K562 (cell line): ENCODE measurements around the gene TXNDC8. TPM values are rescaled to one million over a fixed set of nuclear protein-coding genes. Genes with fewer than 3 reads are reported as not detected.

Experiments
- ATAC-seq: fragments of 200-7000 bp; cut with Tn5 transposase; 3 replicates; pipeline ENCODE4 v1.9.1; 2020; ENCODE audit warnings: moderate library complexity
- BruUV-seq: library from RNA; stranded (reverse); fragments of 400-500 nt; replicated peaks from 2 replicates; lab custom pipeline; 2021; lab: Mats Ljungman, UMichigan
- CTCF ChIA-PET: fragments of 300-600 bp; formaldehyde crosslinking; extraction: SDS; loops from one replicate; lab custom pipeline; 2021; ENCODE audit warnings: low intra/inter-chr PET ratio; lab: Yijun Ruan, JAX
- POLR2A ChIA-PET: fragments of 300-600, 350-650 bp; sonication (Branson Sonifier 250); formaldehyde crosslinking; extraction: SDS; loops from one replicate; lab custom pipeline; 2021; ENCODE audit warnings: antibody characterized with exemption, inconsistent platforms; lab: Yijun Ruan, JAX
- DNase-seq, 4 experiments: peaks; one replicate each; pipeline versions ENCODE4 v3.0.0 to v3.0.0-alpha.2; 2011 to 2018; ENCODE audit warnings: low spot score in 3 of 4, mixed read lengths in 3 of 4; ENCODE audit errors: extremely low read depth in 1 of 4
- FAIRE-seq: peaks from 2 replicates; lab custom pipeline; 2011; peaks lifted over from hg19 to GRCh38; lab: Jason Lieb, UNC
- H2AFZ ChIP-seq: 2 replicates; pipeline ENCODE4 v1.6.0; 2011; ENCODE audit warnings: low read depth, low read length, control low read depth, inconsistent platforms
- H3K27ac ChIP-seq: fragments of 200-600 bp; 3 replicates; pipeline ENCODE4 v1.8.0; 2011; ENCODE audit warnings: low read depth, mild to moderate bottlenecking, control low read depth, inconsistent platforms, low read length, moderate library complexity, mixed read lengths; ENCODE audit errors: extremely low read depth
- H3K27me3 ChIP-seq, 2 experiments: fragments of 300-600 bp in 1 of 2; 2 replicates in 1 of 2; 3 replicates in 1 of 2; pipeline versions ENCODE4 v1.6.0 to v1.8.0; 2011; ENCODE audit warnings: inconsistent platforms in 2 of 2, low read length in 2 of 2, mild to moderate bottlenecking in 1 of 2, mixed read lengths in 1 of 2, moderate library complexity in 1 of 2; ENCODE audit not compliant: control insufficient read depth in 2 of 2, insufficient read depth in 2 of 2
- H3K36me3 ChIP-seq: fragments of 300-600 bp; 3 replicates; pipeline ENCODE4 v1.8.0; 2011; ENCODE audit warnings: mild to moderate bottlenecking, low read length, inconsistent platforms; ENCODE audit not compliant: control insufficient read depth, insufficient read depth
- H3K4me1 ChIP-seq, 2 experiments: fragments of 200-600 bp in 1 of 2; replicated peaks in 1 of 2; 2 replicates in 1 of 2; 3 replicates in 1 of 2; pipeline versions ENCODE4 v1.5.1 to v1.8.0; 2011; ENCODE audit warnings: inconsistent platforms in 2 of 2, low read length in 2 of 2, mild to moderate bottlenecking in 1 of 2, mixed read lengths in 1 of 2, moderate library complexity in 1 of 2; ENCODE audit not compliant: control insufficient read depth in 2 of 2, insufficient read depth in 2 of 2
- H3K4me2 ChIP-seq: 2 replicates; pipeline ENCODE4 v1.6.1; 2011; ENCODE audit warnings: low read length, control low read depth, inconsistent platforms, mixed read lengths; ENCODE audit not compliant: insufficient read depth
- H3K4me3 ChIP-seq: fragments of 200-600 bp; sonication (generic), shearing (Covaris generic); 2 replicates; pipeline ENCODE4 v1.5.1; 2016; ENCODE audit warnings: control low read depth, inconsistent platforms
- H3K79me2 ChIP-seq: fragments of 200-600 bp; 3 replicates; pipeline ENCODE4 v1.8.0; 2011; ENCODE audit warnings: low read length, inconsistent platforms; ENCODE audit not compliant: control insufficient read depth, insufficient read depth
- H3K9ac ChIP-seq, 2 experiments: 2 replicates each; pipeline versions ENCODE4 v1.6.0 to v1.6.1; 2011; ENCODE audit warnings: low read depth in 2 of 2, low read length in 2 of 2, control low read depth in 1 of 2, inconsistent platforms in 1 of 2, mild to moderate bottlenecking in 1 of 2, mixed read lengths in 1 of 2; ENCODE audit not compliant: insufficient read depth in 1 of 2
- H3K9me1 ChIP-seq: one replicate; pipeline ENCODE4 v1.6.0; 2011; ENCODE audit warnings: inconsistent platforms, mild to moderate bottlenecking, low read length, moderate library complexity; ENCODE audit not compliant: control insufficient read depth, insufficient read depth
- H3K9me3 ChIP-seq: replicated peaks from 2 replicates; pipeline ENCODE4 v1.5.1; 2011; ENCODE audit warnings: low read depth, low read length, inconsistent platforms; ENCODE audit not compliant: control insufficient read depth, insufficient read depth
- H4K20me1 ChIP-seq: replicated peaks from 2 replicates; pipeline ENCODE4 v1.6.1; 2011; ENCODE audit warnings: low read length, inconsistent platforms, mixed read lengths; ENCODE audit not compliant: control insufficient read depth, insufficient read depth
- ZNF609 ChIP-seq: sonication (generic); formaldehyde crosslinking; IDR thresholded peaks from 2 replicates; pipeline ENCODE4 v1.8.1; 2023; ENCODE audit warnings: missing genetic modification reagents, mild to moderate bottlenecking, borderline replicate concordance
- ZNF655 ChIP-seq: fragments of 250-450 bp; sonication (Bioruptor Pico); IDR thresholded peaks from 2 replicates; pipeline ENCODE4 v1.5.0; 2021
- WGBS: fragments of 100-300 bp; shearing (Covaris generic); methylation state at CpG from one replicate; pipeline ENCODE4 v1.1.6; 2016; ENCODE audit warnings: low coverage, mixed read lengths; ENCODE audit not compliant: insufficient coverage; ENCODE audit errors: missing lambda C conversion rate; 5-methylcytosine and 5-hydroxymethylcytosine counted together
- in situ Hi-C: fragments of 300-500 bp; cut with MboI; formaldehyde crosslinking; loops from 4 replicates; pipeline ENCODE4 v1.15.0; 2018; ENCODE audit warnings: inconsistent platforms, mixed read lengths
- intact Hi-C: fragments of 100-400 bp; cut with micrococcal nuclease; formaldehyde crosslinking; loops from 2 replicates; pipeline ENCODE4 v1.14.2; 2022
- polyA plus RNA-seq, 8 experiments: library from polyadenylated mRNA; depleted of rRNA in 4 of 8; stranded (reverse) in 5 of 8; unstranded in 3 of 8; fragments of >200 nt; fragmentation: Nextera tagmentation in 2 of 8; fragmentation: Illumina TruSeq in 1 of 8; extraction: Ambion mirVana in 2 of 8; extraction: Trizol in 1 of 8; gene quantifications; 2 replicates each; pipeline versions ENCODE4 v1.2.1 to v1.2.3, GENCODE V29; 2011 to 2014; ENCODE audit warnings: inconsistent platforms in 1 of 8, missing spikeins in 1 of 8
- total RNA-seq, 7 experiments: library from RNA; depleted of rRNA in 6 of 7; stranded (reverse); fragments of >200 nt in 6 of 7; fragmentation: Illumina TruSeq in 2 of 7; extraction: Trizol in 2 of 7; gene quantifications; 2 replicates each; pipeline versions ENCODE4 v1.2.1 to v1.2.3, GENCODE V29; 2011 to 2021; ENCODE audit warnings: low replicate concordance in 1 of 7

Gene TXNDC8
- total and polyA plus RNA-seq, 9 of the 15 experiments (the other 6 are each of a cell fraction or from before 2014, with no cell fraction given) = not detected

GRCh38 chr9:110338143-110338542 is 480 bp upstream of the TXNDC8 start:
- POLR2A ChIA-PET = no interaction called here
- 0% methylated on average over 1 of the region's 1 CpG for WGBS
- Histone ChIP-seq H3K4me1 (no peaks in the 10 kb centered on the region), H3K79me2 (no peaks in the 10 kb centered on the region), H3K27me3 (0 out of 5 replicates have a peak, but pooled peaks cover 0 to 2% of the 10 kb centered on the region in 2 experiments), H4K20me1 (no peaks in the 10 kb centered on the region), H3K27ac (no peak overlapping the region), H3K9me1 (no peaks in the 10 kb centered on the region), H2AFZ (no peak overlapping the region), H3K4me3 (no peak overlapping the region), H3K4me2 (no peak overlapping the region), H3K9ac (no peak overlapping the region), H3K36me3 (no peaks in the 10 kb centered on the region), H3K9me3 (no peaks in the 10 kb centered on the region)
- CTCF ChIA-PET = no interaction called here
- DNase-seq = no peak
- in situ Hi-C loops (no loop called here), intact Hi-C loops (no loop called here)
- BruUV-seq = no TSS peak
- no peak for ATAC-seq
- FAIRE-seq = no peak
- no peak for TF ChIP-seq ZNF655 (CRISPR knock-in tag)
- no peak for TF ChIP-seq ZNF609 (CRISPR knock-in tag)
